HK-2 (cell line): ENCODE measurements around the gene GPLD1.
"Not testable (repeated sequence)": the region's sequence is repeated elsewhere in the genome, so short reads cannot be mapped to it uniquely, and the experiment has no call there.

Source experiments
- DNase-seq: peaks from one replicate; pipeline ENCODE4 v3.0.0-alpha.2; 2018; ENCODE audit not compliant: unreplicated experiment

Gene GPLD1

GRCh38 chr6:24412294-24412693, 77.1 kb downstream of the GPLD1 start:
- no peak for DNase-seq

DNA sequence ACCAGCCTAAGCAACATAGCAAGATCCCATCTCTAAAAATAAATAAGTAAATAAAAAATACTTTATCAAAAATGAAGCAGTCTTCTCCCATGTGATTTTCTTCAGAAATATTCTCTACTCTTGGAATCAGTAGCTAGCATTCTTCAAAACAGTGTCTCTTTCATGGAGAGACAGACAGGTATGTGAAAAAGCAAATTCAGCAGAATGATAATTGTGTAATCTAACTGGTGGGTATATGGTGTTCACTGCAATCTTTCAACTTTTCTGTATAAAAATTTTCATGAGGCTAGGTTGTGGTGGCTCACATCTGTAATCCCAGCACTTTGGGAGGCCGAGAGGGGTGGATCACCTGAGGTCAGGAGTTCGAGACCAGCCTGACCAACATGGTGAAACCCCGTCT, 78.8 kb downstream of the GPLD1 start:
- no peak for DNase-seq

DNA sequence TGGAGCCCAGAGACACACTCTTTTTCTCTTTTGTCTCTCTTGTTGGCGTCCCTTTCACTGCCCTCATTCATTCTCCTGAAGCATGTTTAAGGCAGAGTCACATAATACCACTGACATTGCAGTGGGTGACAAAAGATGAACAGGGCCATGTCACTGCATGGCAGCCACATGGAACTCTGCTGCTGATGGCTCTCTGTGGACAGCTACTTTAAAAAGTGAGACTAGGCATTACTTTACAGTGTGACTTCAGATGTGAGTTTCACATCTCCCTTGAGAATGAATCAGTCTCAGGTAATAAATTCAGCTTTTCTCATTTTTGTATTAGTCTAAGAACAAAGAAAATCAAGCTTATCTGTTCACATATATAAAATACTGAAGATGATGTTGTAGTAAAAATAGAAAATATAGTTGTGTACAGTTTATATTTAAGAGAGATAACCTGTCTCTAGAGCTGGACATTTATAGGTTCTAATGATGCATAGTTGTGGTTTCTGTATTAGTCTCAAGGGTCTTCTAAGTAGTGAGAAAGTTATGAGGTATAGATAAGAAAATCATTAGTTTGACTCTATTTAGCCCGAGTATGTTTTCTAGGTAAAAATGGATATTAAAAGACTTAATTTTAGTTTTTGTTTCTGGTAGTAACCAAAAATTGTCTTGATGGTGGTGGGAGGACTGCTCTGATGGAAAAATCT, 80.5 kb downstream of the GPLD1 start:
- no peak for DNase-seq

GRCh38 chr6:24405262-24405661, 84.1 kb downstream of the GPLD1 start:
- no peak for DNase-seq

DNA sequence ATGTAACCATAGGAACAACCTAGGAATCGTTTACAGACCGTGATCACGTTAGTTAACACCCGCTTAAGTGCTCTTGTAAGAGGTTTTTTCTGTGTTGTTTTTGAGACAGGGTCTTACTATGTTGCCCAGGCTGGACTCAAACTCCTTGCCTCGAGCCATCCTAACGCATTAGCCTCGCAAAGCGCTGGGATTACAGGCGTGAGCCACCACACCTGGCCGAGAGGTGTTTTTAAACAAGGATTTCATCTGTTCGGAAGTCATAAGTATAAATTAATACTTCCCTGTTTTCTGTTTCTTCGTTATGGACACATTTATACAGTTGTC, 85.9 kb downstream of the GPLD1 start:
- DNase-seq, result no peak

GRCh38 chr6:24402697-24403500, 86.5 kb downstream of the GPLD1 start, which contains the start of gene MRS2:
TSS of gene MRS2 (plus strand) at chr6:24402936. CDS start at chr6:24403047, 111 bp downstream.
- DNase-seq, result peak; percentile 85

GRCh38 chr6:24401458-24401857, 87.9 kb downstream of the GPLD1 start:
- DNase-seq, result no peak

GRCh38 chr6:24400045-24401039, 89.0 kb downstream of the GPLD1 start:
- DNase-seq, result peak; percentile 10

DNA sequence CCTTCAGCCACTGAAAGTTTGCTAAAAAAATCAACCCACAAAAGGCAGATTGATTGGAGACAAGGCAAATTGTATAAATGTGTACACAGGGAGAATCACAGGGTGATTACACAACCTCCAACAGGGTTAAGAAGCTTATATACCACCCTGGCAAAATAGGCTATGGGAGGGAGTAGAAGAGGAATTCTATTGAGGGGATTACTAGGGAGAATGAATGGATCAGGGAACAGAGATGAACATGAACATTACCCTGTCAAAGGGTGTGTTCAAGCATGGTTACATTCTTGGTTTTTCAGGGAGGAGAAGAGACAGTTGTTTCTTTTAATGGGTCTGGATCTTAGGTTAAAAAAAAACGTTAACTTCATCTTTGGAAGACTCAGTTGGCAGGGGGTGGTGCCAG, 91.7 kb downstream of the GPLD1 start:
- DNase-seq, result no peak

- no peak for DNase-seq
Observed at GRCh38 chr6:24396824-24397223, 92.6 kb downstream of the GPLD1 start.

GRCh38 chr6:24394780-24395437, 94.5 kb downstream of the GPLD1 start:
- DNase-seq, result no peak

DNA sequence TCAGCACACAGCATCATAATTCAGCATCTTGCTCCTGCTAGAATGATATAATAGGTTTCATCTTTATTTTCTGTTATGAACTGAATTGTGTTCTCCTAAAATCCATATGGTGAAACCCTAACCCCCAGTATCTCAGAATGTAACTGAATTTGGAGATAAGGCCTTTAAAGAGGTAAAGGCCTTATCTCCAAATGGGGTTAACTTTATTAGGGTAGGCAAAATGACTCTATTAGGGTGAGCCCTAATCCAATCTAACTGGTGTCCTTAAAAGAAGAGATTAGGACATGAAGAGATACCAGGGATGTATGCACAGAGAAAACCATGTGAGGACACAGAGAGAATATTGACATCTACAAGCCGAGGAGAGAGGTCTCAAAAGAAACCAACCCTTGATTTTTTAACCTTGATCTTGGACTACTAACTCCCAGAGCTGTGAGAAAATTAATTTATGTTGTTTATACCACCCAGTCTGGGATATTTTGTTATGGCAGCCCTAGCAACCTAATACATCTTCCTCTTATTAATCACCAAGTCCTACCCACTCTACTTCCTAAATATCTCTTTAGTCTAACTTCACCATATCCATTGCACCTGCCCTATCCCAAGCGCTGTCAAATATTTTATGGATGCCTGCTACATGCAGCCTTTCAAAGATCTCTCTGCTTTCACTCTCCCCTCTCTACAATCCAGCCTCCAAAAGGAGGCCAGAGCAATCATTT, 95.2 kb downstream of the GPLD1 start:
- no peak for DNase-seq

DNA sequence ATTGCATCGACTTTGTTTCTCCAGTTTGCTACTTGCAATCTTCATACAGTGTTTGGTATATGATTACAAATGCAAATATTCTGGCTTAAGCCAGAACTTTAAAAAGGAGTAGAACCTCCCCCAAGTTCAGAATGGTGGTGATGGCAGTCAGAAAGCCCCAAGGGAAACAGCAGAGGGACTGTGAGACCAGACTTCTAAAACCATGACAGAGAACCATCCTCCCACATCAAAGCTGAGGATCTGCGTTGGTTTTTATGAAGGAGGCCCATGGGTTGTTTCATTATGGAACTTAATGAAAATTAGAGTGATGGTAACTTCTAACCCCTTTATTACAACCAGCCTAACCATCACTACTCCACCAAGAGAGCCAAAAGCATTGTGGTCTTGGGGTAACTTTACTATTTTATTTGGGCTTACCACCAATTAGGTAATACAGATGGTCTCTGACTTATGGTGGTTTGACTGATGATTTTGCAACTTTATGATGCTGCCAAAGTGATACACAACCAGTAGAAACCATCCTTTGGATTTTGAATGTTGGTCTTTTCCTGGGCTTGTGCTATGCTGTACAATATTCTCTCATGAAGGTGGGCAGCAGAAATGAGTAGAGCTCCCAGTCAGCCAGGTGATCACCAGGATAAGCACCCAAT, 97.5 kb downstream of the GPLD1 start:
- no peak for DNase-seq

- no peak for DNase-seq
Observed at GRCh38 chr6:24391208-24391607, 98.2 kb downstream of the GPLD1 start.

- no peak for DNase-seq
Observed at GRCh38 chr6:24387818-24388217, 101.6 kb downstream of the GPLD1 start.

- peak; percentile 15 for DNase-seq
Observed at GRCh38 chr6:24385536-24386269, 103.7 kb downstream of the GPLD1 start.

- DNase-seq, result not testable (repeated sequence)
Observed at GRCh38 chr6:24384369-24385130, 104.8 kb downstream of the GPLD1 start.

DNA sequence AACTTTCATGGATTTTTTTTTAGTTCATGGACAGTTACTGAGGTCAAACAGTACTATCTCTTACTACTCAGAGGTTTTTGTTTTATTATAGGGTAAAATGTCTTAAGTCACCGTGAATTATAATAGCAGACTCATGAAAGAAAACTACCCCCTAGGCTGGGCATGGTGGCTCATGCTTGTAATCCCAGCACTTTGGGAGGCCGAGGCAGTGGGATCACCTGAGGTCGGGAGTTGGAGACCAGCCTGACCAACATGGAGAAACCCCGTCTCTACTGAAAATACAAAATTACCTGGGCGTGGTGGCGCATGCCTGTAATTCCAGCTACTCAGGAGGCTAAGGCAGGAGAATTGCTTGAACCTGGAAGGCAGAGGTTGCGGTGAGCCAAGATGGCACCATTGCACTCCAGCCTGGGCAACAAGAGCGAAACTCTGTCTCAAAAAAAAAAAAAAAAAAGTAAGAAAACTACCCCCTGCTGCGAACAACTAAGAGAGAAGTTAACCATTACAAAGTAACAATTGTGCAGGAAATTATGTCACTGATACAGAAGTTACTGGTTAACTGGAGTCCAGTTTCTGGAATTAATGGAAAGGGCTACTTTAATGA, 106.4 kb downstream of the GPLD1 start:
- peak; percentile 30 for DNase-seq

DNA sequence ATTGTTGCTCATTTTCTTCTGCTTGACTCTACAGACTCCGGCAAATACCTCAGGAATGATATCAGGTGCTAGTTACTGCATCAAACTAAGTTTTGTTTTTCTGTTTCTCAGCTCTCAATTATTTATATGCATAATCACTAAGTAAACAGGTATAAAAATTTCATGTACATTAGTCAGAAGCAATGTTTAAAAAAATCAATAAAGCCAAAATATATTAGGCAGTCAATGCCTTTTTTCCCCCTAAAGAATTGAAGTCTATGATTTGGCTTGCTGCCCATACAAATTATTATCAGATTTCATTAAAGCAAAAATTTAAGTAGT, 107.2 kb downstream of the GPLD1 start:
- DNase-seq, result no peak
